SK-N-MC (cell line): ENCODE measurements around the gene CDRT4.

Experiments used
- EZH2 ChIP-seq: fragments of 200-600 bp; sonication (generic); IDR thresholded peaks from one replicate; pipeline ENCODE4 v1.6.1; 2017; ENCODE audit warnings: antibody characterized with exemption
- POLR2AphosphoS5 ChIP-seq: IDR thresholded peaks from 2 replicates; pipeline ENCODE4 v1.6.1; 2012; ENCODE audit warnings: mild to moderate bottlenecking, low read depth, low read length, borderline replicate concordance

- TF ChIP-seq POLR2AphosphoS5 (no peak), EZH2 (no peak)
These were observed 26.1 kb downstream of the CDRT4 start for GRCh38 chr17:15441315-15441714.
